ENCODE results near the gene WDR48.

WDR48 gene

GRCh38 chr3:39101022-39101689 is 49.3 kb downstream of the WDR48 start:
- peak in 2 of 3 donors; percentile 26 to 34 for DNase-seq (ENCODE audit: low read depth in 2 of 3, low spot score in 1 of 3)

DNA sequence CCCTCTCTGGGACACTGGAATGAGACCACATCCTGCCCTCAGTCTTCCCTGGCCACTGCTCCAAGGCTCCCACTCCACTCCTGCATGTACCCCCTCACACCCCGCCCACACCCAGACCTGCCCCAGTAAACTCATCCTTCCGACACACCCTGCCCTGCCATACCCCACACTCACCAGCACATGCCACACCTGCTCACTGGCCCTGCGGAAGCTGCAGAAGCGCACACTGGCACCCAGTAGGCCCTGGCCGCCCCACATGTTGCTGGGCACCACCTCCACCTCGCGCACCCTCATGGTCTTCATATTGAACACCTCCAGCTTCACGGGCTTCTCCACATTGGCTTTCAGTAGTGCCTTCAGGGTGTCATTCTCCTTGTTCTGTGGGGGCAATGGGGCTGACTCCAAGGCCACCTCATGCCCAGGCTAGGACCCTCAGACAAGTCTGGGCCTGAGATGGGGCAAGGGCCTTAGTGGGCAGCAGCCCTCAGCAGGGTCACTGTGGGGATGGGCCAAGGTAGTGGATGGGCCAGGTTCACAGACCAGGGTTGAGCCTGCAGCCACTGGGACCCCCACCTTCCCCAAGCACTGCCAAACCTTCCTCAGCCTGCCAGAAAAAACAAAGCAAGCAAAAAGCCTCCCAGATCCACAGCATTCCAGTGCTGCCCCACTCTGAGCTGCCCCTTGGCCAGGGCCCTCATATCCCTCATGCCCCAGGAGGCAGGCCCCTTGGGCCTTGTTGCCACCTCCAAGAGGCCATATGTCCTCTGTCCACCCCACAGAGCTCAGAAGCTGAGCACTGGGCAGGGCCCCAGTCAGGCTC is 50.9 kb downstream of the WDR48 start:
- DNase-seq (ENCODE audit: low read depth in 2 of 3, low spot score in 1 of 3) = no peak

DNA sequence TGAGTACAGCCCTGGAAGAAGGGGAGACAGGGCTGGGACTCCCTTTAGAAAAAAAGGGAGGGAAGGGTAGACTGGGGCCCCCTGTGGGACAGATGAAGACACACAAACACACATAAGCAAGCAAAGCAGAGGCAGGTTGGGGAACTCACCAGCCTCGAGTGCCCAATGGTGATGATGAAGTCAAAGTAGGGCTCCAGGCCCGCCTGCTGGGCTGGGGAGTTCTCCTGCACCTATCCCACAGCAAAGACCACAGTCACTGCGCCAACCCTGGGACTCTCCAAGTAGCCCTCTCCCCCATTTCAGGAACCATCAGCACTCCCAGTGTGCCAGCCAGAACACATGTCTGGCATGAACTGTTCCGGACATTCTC is 51.5 kb downstream of the WDR48 start:
- DNase-seq (ENCODE audit: low read depth in 2 of 3, low spot score in 1 of 3) = no peak

DNA sequence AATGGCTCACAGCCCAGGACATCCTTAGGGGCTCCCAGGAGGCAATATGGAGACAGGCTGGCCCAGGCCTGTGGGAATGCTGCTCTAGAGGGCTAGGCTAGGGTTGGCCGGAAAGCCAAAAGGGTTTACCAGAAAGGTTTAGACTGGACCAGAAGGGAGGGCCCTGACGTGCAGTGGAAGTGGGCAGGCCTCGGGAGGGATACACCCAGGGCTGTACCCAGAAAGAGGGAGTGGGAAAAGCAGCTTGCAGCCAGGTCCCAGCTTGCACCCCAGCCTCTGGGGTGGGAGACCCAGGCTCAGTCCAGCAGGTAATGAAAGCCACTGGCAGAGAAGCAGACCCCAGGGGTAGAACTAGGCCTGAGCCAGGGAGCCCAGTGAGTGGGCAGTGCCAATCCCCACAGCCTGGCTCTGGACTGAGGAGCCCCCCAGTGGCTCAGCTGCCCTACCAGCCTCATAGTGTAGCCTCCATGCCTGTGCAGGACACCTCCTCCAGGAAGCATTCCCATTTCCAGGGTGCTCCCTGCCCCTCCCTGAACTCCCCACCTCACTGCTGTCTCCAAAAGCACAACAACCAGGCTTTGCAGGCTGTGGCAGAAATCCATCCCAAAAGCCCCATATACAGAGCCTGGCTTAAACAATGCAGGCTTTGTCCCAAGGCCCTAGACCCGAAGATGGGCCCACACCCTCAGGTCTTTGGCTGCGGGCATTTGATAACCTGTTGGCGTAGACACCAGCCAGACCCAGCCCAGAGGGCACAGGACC is 52.2 kb downstream of the WDR48 start:
- no peak for DNase-seq (ENCODE audit: low read depth in 2 of 3, low spot score in 1 of 3)

DNA sequence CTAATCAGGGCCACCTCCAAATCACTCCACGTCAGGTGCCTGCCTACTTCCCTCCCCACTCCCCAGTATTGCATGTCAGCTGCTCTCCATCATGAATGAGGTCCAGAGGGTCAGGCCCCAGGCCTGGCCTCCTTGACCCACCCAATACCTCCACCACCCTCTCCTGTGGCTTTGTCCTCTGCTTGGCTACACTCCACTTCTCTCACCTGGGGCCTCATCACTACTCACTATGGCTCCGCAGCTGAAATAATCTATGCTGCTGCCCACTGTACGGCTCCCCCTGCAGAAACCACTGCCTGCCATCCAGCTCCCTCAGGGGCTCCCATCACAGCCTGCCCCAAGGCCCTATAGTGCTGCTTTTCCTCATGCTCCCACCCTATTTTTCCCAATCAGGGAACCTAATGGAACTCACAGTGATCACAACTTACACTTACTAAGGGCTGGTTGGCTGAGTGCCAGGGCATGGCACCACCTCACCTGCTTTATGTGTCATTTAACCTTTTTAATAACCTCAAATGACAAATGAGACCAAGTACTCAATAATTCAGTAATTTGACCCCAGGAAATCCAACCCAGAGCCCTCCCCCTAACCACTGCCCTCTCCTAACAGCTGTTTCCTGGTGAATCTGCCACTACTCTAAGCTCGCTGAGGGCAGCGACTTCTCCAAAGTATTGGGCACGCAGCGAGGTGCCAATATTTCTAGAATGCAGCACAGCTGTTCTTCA is 53.3 kb downstream of the WDR48 start:
- DNase-seq (ENCODE audit: low read depth in 2 of 3, low spot score in 1 of 3) = no peak

GRCh38 chr3:39105687-39106063 is 53.9 kb downstream of the WDR48 start:
- DNase-seq (ENCODE audit: low read depth in 2 of 3, low spot score in 1 of 3) = no peak

- no peak for DNase-seq (ENCODE audit: low read depth in 2 of 3, low spot score in 1 of 3)
Observed at GRCh38 chr3:39106281-39106811, 54.5 kb downstream of the WDR48 start.

DNA sequence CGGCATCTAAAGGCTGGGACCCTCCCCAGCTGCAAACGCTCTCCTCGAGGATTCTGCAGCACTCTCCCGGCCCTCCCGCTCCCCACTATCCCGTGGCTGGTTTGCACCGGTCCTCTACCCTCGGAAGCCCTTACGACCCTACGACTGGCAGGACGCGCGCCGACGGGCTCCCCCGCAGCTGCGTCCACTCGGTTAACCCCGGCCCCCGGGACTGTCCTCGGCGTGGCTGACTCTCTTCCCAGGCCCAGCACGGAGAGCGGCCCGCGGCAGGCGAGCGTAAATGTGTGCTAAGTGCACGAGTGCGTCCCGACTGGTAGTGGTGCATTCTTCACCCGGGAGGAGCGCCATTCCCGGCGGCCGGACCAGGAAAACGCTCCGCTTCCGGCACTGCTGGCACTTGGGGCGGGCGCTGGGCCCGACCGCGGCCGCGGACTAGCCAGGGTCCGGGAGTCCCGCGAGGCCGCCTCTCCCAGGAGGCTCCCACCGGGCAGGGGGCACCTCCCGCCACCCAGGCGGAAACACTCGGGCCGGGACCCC is 55.1 kb downstream of the WDR48 start:
- DNase-seq (ENCODE audit: low read depth in 2 of 3, low spot score in 1 of 3) = no peak

DNA sequence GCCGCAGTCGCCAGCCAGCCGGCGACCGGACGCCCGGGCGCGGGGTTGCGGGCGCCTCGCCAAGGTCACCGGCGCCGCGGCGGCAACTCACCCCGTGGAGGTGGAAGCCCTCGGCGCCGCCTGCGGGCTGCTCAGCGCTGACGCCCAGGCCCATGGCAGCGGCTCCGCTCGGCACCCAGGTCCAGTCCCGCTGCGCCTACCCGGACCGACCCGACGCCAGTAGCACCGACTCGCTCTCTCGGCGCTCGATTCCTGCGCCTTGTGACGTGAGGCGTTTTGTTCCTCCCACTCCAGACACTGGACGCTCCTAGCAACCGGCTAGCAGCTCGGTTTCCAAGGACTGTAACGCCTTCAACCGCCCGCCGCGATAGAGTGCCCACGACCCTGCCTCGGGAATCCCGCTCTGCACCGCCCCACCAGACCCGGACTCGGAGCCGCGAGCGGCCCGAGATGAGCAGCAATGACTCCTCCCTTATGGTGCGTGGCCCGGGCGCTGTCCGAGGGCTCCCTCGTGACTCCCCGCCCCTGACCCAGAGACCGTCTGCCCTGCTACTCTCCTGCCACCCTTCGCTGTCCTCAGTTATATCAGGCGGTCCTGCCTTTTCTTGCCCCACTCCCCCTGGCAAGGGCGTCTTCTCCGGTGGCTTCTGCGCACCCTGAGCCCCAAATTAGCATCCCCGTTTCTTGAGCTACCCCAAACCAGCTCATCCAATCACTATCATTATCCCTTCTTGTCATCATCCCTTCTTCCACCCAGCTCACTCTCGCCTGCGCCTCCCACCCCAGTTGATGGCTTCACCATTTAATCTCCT is 55.8 kb downstream of the WDR48 start, which contains the start of the genes GORASP1 and TTC21A:
Gene GORASP1 (minus strand): TSS at position 240 of the 812 bp plus-strand sequence. CDS start 86 bp downstream, at position 154.
Gene TTC21A (plus strand): TSS at position 293 of the 812 bp plus-strand sequence. CDS start 158 bp downstream, at position 451.
- peak; percentile 37 to 59 (median 43) for DNase-seq (ENCODE audit: low read depth in 2 of 3, low spot score in 1 of 3)

- no peak for DNase-seq (ENCODE audit: low read depth in 2 of 3, low spot score in 1 of 3)
Observed at GRCh38 chr3:39108200-39108710, 56.4 kb downstream of the WDR48 start.

- DNase-seq (ENCODE audit: low read depth in 2 of 3, low spot score in 1 of 3) = no peak
Observed at GRCh38 chr3:39109086-39109485, 57.3 kb downstream of the WDR48 start.

DNA sequence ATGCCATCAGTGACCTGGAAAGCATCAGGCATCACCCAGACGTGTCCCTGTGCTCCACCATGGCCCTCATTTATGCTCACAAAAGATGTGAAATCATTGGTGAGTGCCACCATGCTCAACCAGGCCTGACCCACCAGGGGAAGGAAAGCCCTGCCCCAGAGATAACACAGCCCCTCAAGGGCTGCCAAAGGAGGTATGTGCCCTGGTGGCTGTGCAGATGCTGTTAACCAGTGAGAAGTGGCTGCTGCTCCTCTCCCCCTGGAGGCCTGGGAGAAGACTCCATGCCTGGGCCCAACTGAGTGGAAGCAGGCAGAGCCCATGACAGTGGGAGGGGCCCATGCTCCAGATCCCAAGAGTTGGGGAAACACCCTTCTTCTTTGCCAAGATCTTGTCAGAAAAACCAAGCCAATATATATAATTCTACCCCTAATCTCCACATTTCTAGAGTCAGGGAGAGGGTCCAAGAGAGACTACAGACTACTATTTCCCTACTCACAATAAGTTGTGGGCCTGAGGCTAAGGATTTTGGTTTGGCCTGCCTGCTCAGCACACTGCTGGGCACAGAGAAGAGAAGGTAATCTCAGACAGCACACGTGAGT is 58.3 kb downstream of the WDR48 start:
- no peak for DNase-seq (ENCODE audit: low read depth in 2 of 3, low spot score in 1 of 3)

DNA sequence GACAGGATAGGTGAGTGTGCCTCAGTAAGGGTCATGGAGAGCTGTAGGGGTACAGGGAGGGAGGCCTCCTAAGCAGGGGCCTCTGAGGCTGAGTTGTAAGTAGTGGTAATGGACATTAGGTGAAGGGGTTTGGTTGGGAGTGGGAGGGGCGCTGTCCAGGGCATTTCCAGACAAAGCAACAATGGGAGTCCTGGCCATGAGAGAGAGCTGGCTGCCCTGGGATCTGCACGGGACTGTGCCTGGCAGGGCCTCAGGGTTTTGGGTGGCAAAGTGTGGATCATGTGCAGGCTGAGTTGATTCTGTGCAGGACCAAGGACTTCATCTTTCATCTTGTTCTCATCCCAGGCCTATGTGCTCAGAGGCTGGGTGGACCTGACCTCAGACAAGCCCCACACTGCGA is 60.3 kb downstream of the WDR48 start:
- DNase-seq (ENCODE audit: low read depth in 2 of 3, low spot score in 1 of 3) = no peak

DNA sequence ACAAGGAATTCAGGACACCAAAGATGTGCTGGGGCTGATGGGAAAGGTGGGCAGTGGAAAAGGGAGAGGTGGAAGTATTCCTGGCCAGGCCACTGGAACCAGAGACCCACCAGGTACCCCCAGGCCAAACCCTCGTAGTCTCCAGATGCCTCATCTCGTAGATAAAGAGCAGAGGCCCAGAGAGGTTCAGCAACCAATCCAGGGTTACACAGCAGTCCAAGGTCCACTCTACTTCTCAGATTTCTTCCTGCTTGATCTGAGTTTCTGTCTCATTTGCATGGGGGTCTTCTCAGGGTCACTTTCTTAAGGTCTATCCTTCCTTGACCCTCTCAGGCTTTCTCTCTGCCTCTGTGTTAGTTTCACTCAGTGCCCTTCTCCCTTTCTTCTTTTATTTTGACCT is 60.7 kb downstream of the WDR48 start:
- no peak for DNase-seq (ENCODE audit: low read depth in 2 of 3, low spot score in 1 of 3)

GRCh38 chr3:39113291-39113690 is 61.5 kb downstream of the WDR48 start:
- DNase-seq (ENCODE audit: low read depth in 2 of 3, low spot score in 1 of 3) = no peak

DNA sequence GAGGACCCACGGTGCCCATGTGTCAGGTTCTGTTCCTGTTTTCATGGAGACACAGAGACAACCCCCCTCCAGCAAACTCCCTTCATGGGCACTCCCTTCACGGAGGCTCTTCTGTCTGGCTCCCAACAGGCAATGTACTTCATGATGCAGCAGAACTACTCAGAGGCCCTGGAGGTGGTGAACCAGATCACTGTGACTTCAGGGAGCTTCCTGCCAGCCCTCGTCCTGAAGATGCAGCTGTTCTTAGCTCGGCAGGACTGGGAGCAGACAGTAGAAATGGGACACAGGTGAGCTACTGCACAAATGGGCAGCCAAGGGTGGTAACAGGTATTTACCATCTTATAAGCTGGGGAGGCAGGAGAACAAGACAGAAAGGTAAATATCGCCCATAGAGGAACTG is 62.6 kb downstream of the WDR48 start:
- no peak for DNase-seq (ENCODE audit: low read depth in 2 of 3, low spot score in 1 of 3)

- no peak for DNase-seq (ENCODE audit: low read depth in 2 of 3, low spot score in 1 of 3)
Observed at GRCh38 chr3:39115870-39116269, 64.1 kb downstream of the WDR48 start.

- DNase-seq (ENCODE audit: low read depth in 2 of 3, low spot score in 1 of 3) = no peak
Observed at GRCh38 chr3:39118079-39118478, 66.3 kb downstream of the WDR48 start.
